Measurements from ENCODE around the gene SLC37A2.

The SLC37A2 gene

GRCh38 chr11:125062218-125062930 lies 731 bp upstream of the SLC37A2 start:
- DNase-seq (ENCODE audit: low spot score): no peak
- TF ChIP-seq CTCF (IDR thresholded peaks at IDR 0.05; ENCODE audit: extremely low read depth, missing control alignments): no peak

GRCh38 chr11:125063429-125064043 lies 431 bp downstream of the SLC37A2 start:
- TF ChIP-seq CTCF (IDR thresholded peaks at IDR 0.05; ENCODE audit: extremely low read depth, missing control alignments): no peak
- peak; percentile 57 for DNase-seq (ENCODE audit: low spot score)

- no peak for TF ChIP-seq CTCF (IDR thresholded peaks at IDR 0.05; ENCODE audit: extremely low read depth, missing control alignments)
- no peak for DNase-seq (ENCODE audit: low spot score)
Measured at GRCh38 chr11:125064070-125064469, 965 bp downstream of the SLC37A2 start.

- TF ChIP-seq CTCF (IDR thresholded peaks at IDR 0.05; ENCODE audit: extremely low read depth, missing control alignments): no peak
- no peak for DNase-seq (ENCODE audit: low spot score)
Measured at GRCh38 chr11:125068368-125068767, 5.3 kb downstream of the SLC37A2 start.

GRCh38 chr11:125069008-125069407 lies 5.9 kb downstream of the SLC37A2 start:
- no peak for DNase-seq (ENCODE audit: low spot score)
- TF ChIP-seq CTCF (IDR thresholded peaks at IDR 0.05; ENCODE audit: extremely low read depth, missing control alignments): no peak

- TF ChIP-seq CTCF (IDR thresholded peaks at IDR 0.05; ENCODE audit: extremely low read depth, missing control alignments): no peak
- no peak for DNase-seq (ENCODE audit: low spot score)
Measured at GRCh38 chr11:125069796-125070195, 6.7 kb downstream of the SLC37A2 start.

GRCh38 chr11:125070699-125071254 lies 7.7 kb downstream of the SLC37A2 start:
- DNase-seq (ENCODE audit: low spot score): peak; percentile 80
- TF ChIP-seq CTCF (IDR thresholded peaks at IDR 0.05; ENCODE audit: extremely low read depth, missing control alignments): no peak

Data from GM20000 (cell line).